ENCODE results near the gene TNFAIP1.

GRCh38 chr17:28315846-28316705 is 19.5 kb upstream of the TNFAIP1 start:
- TF ChIP-seq RCOR1 (IDR thresholded peaks at IDR 0.05; ENCODE audit: insufficient replicate concordance, low read length) (no peak), FOS (IDR thresholded peaks at IDR 0.05; ENCODE audit: low read depth, low read length) (no peak), MXI1 (IDR thresholded peaks at IDR 0.05; ENCODE audit: borderline replicate concordance, low read depth, low read length) (no peak), POLR2A (IDR thresholded peaks at IDR 0.05; ENCODE audit: low read depth, low read length) (no peak), BHLHE40 (IDR thresholded peaks at IDR 0.05; ENCODE audit: low read depth, low read length) (no peak)
- TF ChIP-seq, protein P1, sequence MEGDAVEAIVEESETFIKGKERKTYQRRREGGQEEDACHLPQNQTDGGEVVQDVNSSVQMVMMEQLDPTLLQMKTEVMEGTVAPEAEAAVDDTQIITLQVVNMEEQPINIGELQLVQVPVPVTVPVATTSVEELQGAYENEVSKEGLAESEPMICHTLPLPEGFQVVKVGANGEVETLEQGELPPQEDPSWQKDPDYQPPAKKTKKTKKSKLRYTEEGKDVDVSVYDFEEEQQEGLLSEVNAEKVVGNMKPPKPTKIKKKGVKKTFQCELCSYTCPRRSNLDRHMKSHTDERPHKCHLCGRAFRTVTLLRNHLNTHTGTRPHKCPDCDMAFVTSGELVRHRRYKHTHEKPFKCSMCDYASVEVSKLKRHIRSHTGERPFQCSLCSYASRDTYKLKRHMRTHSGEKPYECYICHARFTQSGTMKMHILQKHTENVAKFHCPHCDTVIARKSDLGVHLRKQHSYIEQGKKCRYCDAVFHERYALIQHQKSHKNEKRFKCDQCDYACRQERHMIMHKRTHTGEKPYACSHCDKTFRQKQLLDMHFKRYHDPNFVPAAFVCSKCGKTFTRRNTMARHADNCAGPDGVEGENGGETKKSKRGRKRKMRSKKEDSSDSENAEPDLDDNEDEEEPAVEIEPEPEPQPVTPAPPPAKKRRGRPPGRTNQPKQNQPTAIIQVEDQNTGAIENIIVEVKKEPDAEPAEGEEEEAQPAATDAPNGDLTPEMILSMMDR (conservative IDR thresholded peaks at IDR 0.05; ENCODE audit: low read depth, low read length) = no peak

Measured in IMR-90 (cell line).